MV-4-11 (cell line): ENCODE data around the gene AMOTL1.

Source experiments
- DNase-seq: peaks from one replicate; lab custom pipeline; 2025; lab: John Stamatoyannopoulos, UW

The AMOTL1 gene

GRCh38 chr11:94767701-94768601 lies at the start of gene AMOTL1:
TSS of gene AMOTL1 (plus strand) at chr11:94768356. CDS start at chr11:94768512, 156 bp downstream.
- peak; percentile 84 for DNase-seq

GRCh38 chr11:94719876-94720275 lies 48.3 kb upstream of the AMOTL1 start:
- no peak for DNase-seq

GRCh38 chr11:94721565-94722292 lies 46.4 kb upstream of the AMOTL1 start:
- DNase-seq: no peak

GRCh38 chr11:94722735-94723134 lies 45.4 kb upstream of the AMOTL1 start:
- DNase-seq: no peak

GRCh38 chr11:94725097-94725496 lies 43.1 kb upstream of the AMOTL1 start:
- DNase-seq: no peak

- DNase-seq: no peak
These were observed 40.3 kb upstream of the AMOTL1 start for GRCh38 chr11:94727819-94728218.

GRCh38 chr11:94728541-94728940 lies 39.6 kb upstream of the AMOTL1 start:
- DNase-seq: no peak

- DNase-seq: no peak
These were observed 39.0 kb upstream of the AMOTL1 start for GRCh38 chr11:94728966-94729751.

- no peak for DNase-seq
These were observed 38.0 kb upstream of the AMOTL1 start for GRCh38 chr11:94730153-94730552.

GRCh38 chr11:94731880-94732601 lies 36.1 kb upstream of the AMOTL1 start:
- DNase-seq: no peak

- DNase-seq: no peak
These were observed 35.4 kb upstream of the AMOTL1 start for GRCh38 chr11:94732617-94733281.

- DNase-seq: no peak
These were observed 33.4 kb upstream of the AMOTL1 start for GRCh38 chr11:94734563-94735275.

GRCh38 chr11:94735907-94736306 lies 32.2 kb upstream of the AMOTL1 start:
- no peak for DNase-seq

GRCh38 chr11:94737171-94737611 lies 31.0 kb upstream of the AMOTL1 start:
- DNase-seq: no peak

- no peak for DNase-seq
These were observed 29.4 kb upstream of the AMOTL1 start for GRCh38 chr11:94738746-94739145.

GRCh38 chr11:94739331-94739730 lies 28.8 kb upstream of the AMOTL1 start:
- no peak for DNase-seq

- DNase-seq: no peak
These were observed 27.8 kb upstream of the AMOTL1 start for GRCh38 chr11:94740083-94741021.

GRCh38 chr11:94741022-94741679 lies 27.0 kb upstream of the AMOTL1 start:
- DNase-seq: peak; percentile 35

GRCh38 chr11:94742665-94743064 lies 25.5 kb upstream of the AMOTL1 start:
- no peak for DNase-seq
